Medulla oblongata (tissue), 1 donor: Measurements from ENCODE around the gene RNU6-1.

Experiments
- DNase-seq: peaks from one replicate; pipeline ENCODE4 v3.0.0-alpha.2; 2015; ENCODE audit errors: extremely low spot score

The RNU6-1 gene

DNA sequence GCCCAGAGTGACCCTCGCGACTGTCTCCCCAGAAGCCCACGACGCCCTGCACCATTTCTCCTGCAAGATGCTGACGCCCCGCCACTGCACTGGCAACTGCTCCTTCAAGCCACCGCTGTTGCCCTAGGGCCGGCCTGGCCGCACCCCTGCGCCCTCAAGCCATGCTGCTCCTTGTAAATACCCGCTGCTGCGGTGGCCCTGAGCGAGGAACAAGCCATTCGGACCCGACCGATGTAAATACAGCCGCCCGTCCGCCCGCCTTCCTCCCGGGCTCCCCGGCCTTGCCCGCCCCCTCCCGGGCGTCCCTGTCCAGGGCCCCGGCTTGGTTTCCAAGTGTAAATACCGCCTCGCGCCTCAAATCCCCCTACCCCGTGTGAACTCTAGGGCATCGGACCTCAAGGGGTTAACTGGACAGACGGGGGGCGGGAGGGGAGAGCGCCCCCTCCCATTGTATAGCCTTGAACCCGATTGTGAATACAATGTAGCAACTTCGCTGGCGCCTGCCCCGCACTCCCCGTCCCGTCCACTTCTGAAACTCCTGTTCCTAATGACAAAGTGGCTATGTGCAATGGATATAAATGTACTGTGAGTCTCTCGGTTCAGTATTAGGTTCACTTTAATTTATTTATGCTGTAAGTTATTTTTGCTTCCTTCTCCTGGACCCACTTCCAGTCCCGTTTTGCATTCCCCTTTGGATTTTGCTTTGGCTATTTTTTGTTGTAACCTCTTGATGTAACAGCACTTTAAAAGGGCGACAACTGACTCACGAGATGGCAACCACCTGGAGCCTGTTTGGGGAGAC is 5.9 kb downstream of the RNU6-1 start:
- DNase-seq = no peak

DNA sequence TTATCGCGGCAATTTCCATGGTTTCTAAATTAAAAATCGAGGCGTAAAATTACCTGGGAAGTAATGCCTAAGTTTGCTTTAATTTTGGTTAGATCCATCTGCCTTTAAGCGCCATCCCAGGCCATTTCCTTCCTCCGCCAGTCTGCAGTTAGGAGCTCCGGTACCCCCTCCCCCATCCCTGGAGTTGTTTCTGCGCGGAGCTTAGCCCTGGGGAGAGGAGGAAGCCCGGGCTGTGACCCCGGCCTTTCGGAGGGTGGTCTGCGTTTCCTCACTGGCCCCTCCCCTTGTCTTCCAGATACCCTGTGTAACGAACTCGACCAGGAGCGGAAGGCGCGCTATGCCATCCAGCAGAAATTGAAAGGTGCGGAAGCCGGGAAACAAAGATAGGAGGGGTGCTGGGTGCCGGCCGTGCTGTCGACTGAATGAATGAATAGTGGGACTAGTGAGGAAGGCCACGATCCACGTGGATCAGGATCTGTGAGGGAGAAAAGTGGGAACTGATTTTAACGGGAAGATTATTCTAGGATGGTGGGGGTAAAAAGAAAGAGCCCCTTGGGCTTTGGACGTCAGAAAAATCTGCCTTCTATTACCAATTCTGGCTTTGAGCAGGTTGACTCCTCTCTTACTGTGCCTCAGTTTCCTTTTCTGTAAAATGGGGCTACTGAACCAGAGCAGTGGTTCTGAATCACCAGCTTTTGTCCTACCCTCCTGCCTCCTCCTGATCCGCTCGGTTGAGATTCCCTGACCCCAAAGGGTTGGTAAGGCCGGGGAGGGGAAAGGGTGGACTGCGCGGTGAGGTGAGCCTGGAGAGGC is 6.7 kb downstream of the RNU6-1 start:
- DNase-seq = no peak

DNA sequence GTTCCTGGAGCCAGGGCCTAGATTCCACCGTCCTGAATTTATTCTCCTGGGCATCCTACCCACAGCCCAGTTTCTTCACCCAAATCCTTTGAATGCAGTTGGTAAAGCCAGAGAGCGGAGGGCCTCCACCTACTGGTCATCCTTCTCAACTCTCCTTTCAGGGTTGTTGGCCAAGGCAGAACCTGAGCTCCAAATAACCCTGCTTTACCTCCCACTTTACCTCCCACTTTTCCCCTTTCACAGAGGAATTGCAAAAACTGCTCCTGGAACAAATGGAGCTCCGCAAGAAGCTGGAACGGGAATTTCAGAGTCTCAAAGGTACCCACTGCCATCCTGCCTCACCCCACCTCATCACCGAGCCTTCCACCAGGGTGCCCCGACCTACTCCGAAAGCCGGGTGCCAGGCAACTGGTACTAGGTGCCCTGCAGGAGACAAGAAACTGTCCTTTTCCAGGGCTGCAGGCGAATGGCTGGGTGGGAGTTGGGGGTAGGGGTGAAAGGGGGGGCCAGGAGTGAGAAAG is 7.8 kb downstream of the RNU6-1 start:
- no peak for DNase-seq

DNA sequence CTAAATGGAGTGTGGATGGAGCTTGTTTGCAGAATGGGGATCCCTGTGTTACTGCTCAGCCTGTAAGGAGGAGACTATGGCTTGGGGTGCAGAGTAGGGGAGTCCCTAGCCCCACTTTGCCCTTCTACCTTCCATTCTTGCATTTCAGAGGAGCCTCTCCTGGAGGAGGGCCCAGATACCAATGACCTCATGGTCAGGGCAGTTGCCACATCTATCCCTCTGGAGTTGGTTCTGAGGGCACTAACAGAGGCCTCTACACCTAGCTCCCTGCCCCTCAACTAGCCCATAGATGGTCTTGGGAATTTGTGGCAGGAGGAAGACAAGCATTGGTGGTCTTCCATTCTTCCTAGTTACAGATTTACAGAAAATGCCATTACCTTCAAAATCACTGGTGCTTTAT is 8.5 kb downstream of the RNU6-1 start:
- no peak for DNase-seq

DNA sequence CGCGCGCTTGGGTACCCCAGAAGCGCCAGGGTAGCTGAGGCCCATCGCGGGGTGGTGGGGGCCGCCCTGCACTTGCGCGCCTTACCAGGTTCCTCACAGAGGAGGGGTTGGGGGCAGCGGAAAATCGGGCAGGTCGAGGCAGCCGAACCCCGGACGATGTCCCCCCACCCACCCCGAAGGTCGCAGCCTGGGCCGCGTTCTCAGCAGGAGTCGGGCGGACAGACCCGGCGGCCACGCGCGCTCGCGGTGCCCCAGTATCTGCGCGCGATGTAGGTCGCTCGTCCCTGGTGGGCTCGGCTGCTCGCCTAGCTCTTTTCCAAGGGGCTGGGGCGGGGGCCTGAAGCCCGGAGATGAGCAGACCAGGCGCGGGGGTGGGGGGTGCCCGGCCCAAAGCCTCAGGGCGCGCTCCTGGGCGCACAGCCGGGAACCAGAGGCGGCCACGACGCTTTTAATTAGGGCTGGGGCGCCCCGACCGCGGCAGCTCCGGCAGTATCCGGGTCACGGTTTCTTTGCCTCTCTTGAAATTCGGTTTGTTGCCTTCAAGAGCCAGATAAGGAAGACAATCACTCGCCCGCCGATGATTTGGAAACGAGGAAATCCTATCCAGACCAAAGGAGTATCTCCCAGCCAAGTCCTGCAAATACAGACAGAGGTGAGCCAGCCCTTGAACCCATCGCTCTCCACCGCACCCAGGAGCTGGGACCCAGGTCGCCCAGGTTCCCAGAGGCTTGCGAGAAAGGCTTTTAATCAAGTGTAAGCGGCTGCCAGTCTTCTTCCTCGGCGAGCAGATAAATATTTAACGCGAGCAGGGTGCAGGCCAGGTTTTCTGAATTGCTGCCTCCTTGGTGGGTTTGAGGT is 10.0 kb downstream of the RNU6-1 start:
- no peak for DNase-seq

DNA sequence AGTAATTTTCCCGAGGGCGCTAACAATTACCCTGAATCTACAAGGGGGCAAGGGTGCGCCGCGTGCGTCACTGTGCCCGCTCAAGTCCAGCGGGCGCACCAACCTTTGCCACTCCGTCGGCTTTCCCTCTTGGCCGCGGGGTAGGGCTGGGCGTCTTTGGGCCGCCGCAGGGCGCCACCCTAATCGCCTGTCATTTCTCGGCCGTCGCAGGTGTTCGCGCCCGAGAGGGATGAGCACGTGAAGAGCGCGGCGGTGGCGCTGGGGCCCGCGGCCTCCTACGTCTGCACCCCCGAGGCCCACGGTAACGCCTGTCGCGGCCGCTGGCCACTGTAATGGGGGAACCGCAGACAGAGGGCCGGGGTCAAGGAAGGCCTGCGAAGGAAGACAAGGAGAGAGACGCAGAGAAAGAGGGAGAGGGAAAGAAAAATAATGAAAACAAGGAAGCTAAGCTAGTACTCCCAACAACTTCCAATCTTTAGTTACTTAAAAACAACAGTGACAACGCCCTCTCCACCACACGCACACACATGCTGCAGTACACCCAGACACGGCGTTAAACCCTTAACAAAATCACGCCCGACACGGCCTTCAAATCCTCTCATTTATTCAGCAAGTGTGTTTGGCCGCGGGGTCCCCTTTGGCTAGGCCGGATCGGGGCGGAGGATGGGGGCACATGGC is 10.7 kb downstream of the RNU6-1 start:
- DNase-seq = no peak

DNA sequence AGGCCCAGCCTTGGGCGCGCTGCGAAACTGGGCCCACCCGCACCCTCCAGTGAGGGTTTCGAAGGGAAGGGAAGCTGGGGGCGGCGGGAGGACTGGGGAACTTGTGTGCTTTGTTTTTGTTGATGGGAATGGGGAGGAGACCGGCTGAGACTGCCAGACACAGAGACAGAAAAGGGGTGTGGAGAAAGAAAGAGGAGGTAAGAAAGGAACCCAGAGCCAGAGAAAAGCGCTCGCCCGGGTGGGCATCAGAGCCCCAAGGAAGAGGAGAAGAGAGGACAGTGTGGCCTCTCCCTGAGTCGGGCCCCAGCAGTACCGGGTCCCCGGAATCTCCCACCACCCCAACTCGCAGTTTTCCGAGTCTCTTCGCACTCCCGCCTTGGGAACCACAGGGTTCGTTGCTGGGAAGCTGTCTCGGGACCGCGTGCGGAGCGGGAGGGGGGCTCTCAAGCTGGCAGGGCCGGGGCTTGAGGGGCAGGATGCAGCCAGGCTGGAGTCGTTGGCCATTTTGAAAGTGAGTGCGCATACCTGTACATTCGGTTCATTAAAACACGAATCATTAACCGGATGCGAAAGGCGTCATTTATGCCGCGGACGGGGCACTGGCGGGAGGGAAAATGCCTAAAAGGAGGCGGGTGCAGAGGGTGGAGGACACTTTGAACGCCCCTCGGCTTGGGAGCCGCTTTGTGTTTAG is 11.4 kb downstream of the RNU6-1 start:
- DNase-seq = no peak

DNA sequence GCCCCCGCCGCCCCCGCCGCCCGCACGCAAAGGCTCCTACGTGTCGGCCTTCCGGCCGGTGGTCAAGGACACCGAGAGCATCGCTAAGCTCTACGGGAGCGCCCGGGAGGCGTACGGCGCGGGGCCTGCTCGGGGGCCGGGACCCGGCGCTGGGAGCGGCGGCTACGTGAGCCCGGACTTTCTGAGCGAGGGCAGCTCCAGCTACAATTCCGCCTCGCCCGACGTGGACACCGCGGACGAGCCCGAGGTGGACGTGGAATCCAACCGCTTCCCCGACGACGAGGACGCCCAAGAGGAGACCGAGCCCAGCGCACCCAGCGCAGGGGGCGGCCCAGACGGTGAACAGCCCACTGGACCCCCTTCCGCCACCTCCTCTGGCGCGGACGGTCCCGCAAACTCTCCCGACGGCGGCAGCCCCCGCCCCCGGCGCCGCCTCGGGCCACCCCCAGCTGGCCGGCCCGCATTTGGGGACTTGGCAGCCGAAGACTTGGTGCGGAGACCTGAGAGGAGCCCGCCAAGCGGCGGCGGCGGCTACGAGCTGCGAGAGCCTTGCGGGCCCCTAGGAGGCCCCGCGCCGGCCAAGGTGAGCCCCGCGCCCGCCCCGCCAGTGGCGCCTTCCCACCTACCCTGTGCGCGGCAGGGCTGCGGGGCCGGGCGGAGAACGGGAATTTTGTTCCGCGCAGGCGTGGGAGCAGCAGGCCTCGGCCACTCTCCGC is 12.1 kb downstream of the RNU6-1 start:
- DNase-seq = no peak

DNA sequence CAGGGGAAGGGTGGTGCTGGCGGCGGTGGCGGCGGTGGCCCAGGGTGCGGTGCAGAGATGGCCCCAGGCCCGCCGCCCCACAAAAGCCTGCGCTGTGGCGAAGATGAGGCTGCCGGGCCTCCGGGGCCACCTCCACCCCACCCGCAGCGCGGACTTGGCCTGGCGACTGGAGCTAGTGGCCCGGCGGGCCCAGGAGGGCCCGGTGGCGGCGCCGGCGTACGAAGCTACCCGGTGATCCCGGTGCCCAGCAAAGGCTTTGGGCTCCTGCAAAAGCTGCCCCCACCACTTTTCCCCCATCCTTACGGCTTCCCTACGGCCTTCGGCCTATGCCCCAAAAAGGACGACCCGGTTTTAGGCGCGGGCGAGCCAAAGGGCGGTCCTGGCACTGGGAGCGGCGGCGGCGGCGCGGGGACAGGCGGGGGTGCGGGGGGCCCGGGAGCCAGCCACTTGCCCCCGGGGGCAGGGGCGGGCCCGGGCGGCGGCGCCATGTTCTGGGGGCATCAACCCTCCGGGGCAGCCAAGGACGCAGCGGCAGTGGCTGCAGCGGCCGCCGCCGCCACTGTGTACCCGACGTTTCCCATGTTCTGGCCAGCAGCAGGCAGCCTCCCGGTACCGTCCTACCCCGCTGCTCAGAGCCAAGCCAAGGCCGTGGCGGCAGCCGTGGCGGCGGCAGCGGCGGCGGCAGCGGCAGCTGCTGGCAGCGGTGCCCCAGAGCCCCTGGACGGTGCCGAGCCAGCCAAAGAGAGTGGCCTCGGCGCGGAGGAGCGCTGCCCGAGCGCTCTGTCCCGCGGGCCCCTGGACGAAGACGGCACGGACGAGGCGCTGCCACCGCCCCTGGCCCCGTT is 12.9 kb downstream of the RNU6-1 start:
- no peak for DNase-seq

DNA sequence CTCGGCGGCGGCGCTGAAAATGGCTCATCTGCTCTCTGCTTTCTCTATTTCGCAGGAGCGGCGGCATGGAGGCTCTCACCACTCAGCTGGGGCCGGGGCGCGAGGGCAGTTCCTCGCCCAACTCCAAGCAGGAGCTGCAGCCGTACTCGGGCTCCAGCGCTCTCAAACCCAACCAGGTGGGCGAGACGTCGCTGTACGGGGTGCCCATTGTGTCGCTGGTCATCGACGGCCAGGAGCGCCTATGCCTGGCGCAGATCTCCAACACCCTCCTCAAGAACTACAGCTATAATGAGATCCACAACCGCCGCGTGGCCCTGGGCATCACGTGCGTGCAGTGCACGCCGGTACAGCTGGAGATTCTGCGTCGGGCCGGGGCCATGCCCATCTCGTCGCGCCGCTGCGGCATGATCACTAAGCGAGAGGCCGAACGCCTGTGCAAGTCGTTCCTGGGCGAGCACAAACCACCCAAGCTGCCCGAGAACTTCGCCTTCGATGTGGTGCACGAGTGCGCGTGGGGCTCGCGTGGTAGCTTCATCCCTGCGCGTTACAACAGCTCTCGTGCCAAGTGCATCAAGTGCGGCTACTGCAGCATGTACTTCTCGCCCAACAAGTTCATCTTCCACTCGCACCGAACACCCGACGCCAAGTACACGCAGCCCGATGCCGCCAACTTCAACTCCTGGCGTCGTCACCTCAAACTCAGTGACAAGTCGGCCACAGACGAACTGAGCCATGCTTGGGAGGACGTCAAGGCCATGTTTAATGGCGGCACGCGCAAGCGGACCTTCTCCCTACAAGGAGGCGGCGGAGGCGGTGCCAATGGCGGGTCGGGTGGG is 13.7 kb downstream of the RNU6-1 start:
- DNase-seq = no peak

DNA sequence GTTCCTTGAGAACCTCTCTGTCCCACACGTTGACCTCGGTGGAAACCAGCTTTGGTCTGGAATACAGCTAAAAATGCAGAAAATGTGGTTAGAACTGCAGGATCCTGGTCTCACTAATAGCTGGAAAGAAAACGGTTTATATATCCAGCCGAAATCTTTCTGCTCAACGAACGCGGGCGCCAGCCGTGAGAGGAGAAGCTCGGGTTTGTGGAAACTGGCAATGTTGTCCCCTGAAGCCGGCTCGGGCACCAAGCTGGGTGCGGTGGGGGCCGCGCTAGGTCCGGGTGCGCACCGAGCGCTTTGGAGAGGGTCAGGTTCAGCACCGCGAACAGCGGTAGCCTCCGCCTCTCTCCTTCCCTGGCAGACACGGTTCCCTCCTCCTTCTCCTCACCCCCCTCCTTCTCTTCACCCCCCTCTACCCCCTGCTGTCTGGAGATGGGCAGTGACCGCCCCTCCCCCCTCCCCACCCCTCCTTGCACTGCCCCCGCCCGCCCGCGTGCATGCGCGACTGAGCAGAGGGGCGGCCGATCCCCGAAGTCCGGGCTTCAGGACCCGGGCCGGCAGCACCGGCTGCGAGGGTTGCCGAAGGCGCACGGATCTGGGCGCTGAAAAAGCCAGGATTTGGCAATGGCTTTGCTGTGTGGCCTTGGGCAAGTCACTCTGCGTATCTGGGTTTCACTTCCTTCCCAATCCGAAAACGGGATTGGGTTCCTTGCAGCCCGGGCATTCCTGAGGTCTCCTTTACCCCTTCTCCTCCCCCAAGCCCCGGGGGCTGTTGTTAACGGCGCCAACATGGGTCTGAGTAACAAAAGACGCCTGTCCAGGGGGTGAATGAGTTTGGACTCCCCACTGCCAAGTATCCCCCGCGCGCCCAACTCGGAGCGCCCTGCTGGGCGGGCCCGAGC is 14.6 kb downstream of the RNU6-1 start, which contains the start of gene SKOR1:
Gene SKOR1, plus strand, starts transcription at position 534 of the 905 bp plus-strand sequence. Its CDS starts 94 bp downstream, at position 628.
- DNase-seq = no peak

DNA sequence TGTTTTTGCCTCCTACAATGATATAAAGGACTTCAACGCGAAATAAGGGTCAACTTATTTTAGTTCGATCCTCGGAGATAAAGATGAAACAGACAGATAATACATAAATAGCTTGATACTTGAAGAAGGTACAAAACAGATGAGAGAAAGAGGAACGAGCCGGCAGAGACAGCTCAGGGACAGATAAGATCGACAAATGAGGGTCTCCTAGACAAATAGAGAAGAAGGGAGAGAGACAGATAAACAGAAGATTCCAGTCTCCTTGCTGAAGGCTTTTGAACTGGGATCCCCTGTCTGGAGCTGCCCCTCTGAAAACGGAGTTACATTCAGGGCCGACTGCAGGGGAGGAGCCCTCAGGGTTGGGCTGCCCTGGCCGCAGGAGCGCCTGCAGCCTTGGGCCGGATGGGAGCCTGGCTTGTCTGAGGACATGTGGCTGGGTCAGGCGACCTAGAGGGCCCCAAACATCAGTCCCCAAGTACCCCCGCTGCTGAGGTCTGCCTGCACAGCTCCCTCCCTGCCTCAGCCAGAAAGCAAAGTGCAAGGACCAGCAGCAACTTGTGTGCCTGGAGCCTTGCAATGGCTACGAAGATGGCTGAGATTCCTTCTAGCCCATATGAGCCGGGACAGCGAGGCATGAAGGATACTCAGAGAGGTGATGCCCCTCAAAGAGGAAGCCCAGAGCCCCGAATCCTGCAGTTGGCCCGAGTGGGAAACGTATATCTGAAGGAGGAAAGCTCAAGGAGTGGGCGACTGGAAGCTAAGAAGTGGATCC is 15.5 kb downstream of the RNU6-1 start:
- DNase-seq = no peak

DNA sequence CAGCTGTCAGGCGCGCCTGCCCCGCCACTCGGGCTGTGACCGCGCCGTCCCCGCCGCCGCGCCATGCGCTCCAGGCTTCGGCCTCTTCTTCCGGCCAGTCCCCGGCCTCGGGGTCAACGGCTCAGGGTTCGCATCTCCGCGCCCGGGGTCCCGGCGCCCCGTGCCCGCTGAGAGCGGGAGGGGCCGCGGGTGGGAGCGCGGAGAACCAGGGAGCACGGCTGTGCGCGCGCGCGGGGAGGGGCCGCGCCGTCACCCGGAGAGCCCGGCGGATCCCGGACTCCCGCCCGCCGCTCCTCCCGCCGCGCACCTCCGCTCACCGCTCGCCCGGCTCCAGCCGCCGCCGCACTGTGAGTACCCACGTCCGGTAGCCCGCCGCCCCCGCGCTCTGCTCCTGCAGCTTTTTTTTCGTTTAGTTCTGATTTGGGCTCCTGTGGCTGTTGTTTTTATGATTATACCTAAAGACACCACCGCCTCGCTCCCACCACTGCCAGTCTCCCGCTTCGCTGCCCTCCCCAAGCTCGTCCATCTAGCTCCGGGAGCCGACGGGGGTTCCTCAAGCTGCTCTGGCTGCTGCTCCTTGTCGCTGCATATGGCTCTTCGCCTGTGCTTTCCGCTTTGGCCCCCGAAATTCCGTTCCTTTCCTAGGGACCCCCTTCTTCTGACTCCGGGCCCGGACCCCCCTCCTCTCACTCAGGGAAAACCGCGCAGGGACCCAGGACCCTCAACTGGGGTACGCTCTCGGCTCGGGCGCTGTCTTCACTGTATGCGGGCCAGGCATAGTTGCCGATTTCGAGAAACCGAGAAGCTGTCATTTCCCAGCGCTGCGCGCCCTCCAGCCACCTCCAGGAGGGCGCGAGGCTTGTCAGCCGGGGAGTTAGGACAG is 16.3 kb downstream of the RNU6-1 start:
- no peak for DNase-seq

DNA sequence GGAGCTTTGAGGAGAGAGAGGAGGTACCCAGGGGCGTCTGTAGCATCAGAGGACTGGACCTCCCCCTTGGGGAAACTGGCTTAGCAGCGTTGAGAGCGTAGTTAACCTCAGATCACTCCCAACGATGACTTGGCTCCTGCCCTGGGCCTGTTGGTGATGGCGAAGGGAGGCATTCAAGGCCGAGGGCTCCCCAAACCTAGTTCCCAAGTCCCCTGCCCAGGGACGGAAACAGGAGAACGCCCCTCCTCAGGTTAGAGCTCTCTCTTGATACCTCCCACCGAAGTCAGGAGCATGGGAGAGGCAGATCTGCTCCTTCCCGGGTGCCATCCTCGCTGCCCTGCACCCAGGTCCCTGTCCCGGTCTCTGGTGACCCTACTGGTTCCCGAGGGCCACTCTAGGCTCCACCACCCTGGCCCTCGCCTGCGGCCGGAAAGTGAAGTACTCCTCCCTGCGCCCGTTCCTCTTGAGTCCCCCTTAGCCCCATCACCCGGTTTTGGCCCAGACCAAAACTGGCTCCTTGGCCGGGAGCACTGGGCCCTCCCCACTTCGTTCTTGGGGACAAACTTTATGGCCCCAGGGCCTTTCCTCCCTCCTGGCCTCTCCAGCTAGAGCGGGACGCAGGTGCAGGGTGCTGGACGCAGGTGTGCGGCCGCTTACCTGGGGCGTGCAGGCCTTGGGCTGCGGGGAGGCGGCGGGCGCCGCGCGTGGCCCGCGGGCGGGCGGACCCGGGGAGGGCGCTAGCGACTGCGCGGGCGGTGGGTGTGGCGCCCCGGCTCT is 17.1 kb downstream of the RNU6-1 start:
- no peak for DNase-seq
